Measurements from ENCODE around the gene OR5A1. TPM values are rescaled to one million over a fixed set of nuclear protein-coding genes. Genes with fewer than 3 reads are reported as not detected.

Gene OR5A1
- total and polyA plus RNA-seq, 10 donors: not detected

GRCh38 chr11:59403546-59403945 lies 32.7 kb upstream of the OR5A1 start:
- Histone ChIP-seq H3K27ac (no peak overlapping the region), H3K36me3 (no peaks in the 10 kb centered on the region), H3K4me1 (no peaks in the 10 kb centered on the region), H3K27me3 (replicated peaks in 1 of 7) (no peaks in the 10 kb centered on the region), H3K4me3 (no peak overlapping the region), H3K9me3 (peaks cover 0 to 46% (median 33%) of the 10 kb centered on the region in 8 donors)
- intact Hi-C loops (cut with DNase I; ENCODE audit: low total_unique reads): no loop called here
- TF ChIP-seq CTCF (IDR thresholded peaks at IDR 0.05 in 8 of 11, conservative IDR thresholded peaks at IDR 0.05 in 3 of 11) (no peak), POLR2AphosphoS5 (IDR thresholded peaks at IDR 0.05) (no peak), POLR2A (IDR thresholded peaks at IDR 0.05) (no peak)
- DNase-seq: no peak

GRCh38 chr11:59413646-59414045 lies 22.6 kb upstream of the OR5A1 start:
- TF ChIP-seq POLR2A (IDR thresholded peaks at IDR 0.05) (no peak), CTCF (IDR thresholded peaks at IDR 0.05 in 8 of 11, conservative IDR thresholded peaks at IDR 0.05 in 3 of 11) (no peak), POLR2AphosphoS5 (IDR thresholded peaks at IDR 0.05) (no peak)
- H3K27ac ChIP-seq: no peak overlapping the region
- H3K4me1 ChIP-seq: peaks cover 0 to 5% (median 0%) of the 10 kb centered on the region in 6 donors
- H3K36me3 ChIP-seq: no peaks in the 10 kb centered on the region
- no peak overlapping the region for H3K4me3 ChIP-seq
- 14 to 40% (median 25%) methylated on average over 2 of the region's 2 CpGs for WGBS, 5 donors
- peaks cover 0 to 6% (median 0%) of the 10 kb centered on the region in 7 donors for H3K27me3 ChIP-seq (replicated peaks in 1 of 7)
- H3K9me3 ChIP-seq: peaks cover 0 to 29% (median 18%) of the 10 kb centered on the region in 8 donors
- no peak for DNase-seq
- intact Hi-C loops (cut with DNase I; ENCODE audit: low total_unique reads): no loop called here

- H3K27me3 ChIP-seq (replicated peaks in 1 of 7): peaks cover 0 to 6% (median 0%) of the 10 kb centered on the region in 7 donors
- H3K9me3 ChIP-seq: peaks cover 0 to 14% (median 4%) of the 10 kb centered on the region in 8 donors
Observed at GRCh38 chr11:59415111-59415510, 21.2 kb upstream of the OR5A1 start.

GRCh38 chr11:59416613-59417012 lies 19.7 kb upstream of the OR5A1 start:
- TF ChIP-seq CTCF (IDR thresholded peaks at IDR 0.05 in 8 of 11, conservative IDR thresholded peaks at IDR 0.05 in 3 of 11) (no peak), POLR2AphosphoS5 (IDR thresholded peaks at IDR 0.05) (no peak), POLR2A (IDR thresholded peaks at IDR 0.05) (no peak)
- H3K4me3 ChIP-seq: no peak overlapping the region
- peaks cover 0 to 6% (median 0%) of the 10 kb centered on the region in 7 donors for H3K27me3 ChIP-seq (replicated peaks in 1 of 7)
- no peaks in the 10 kb centered on the region for H3K9me3 ChIP-seq
- no peak for DNase-seq
- H3K36me3 ChIP-seq: no peaks in the 10 kb centered on the region
- intact Hi-C loops (cut with DNase I; ENCODE audit: low total_unique reads): no loop called here
- 67 to 82% (median 71%) methylated on average over 5 of the region's 5 CpGs for WGBS, 5 donors
- H3K4me1 ChIP-seq: peaks cover 0 to 5% (median 0%) of the 10 kb centered on the region in 6 donors
- no peak overlapping the region for H3K27ac ChIP-seq

More at GRCh38 chr11:59415111-59415510, 21.2 kb upstream of the OR5A1 start:
- TF ChIP-seq CTCF (IDR thresholded peaks at IDR 0.05 in 8 of 11, conservative IDR thresholded peaks at IDR 0.05 in 3 of 11): no peak
- no peak for TF ChIP-seq POLR2AphosphoS5 (IDR thresholded peaks at IDR 0.05)
- no peak for TF ChIP-seq POLR2A (IDR thresholded peaks at IDR 0.05)
- Histone ChIP-seq H3K36me3 (no peaks in the 10 kb centered on the region), H3K4me1 (peaks cover 0 to 5% (median 0%) of the 10 kb centered on the region in 6 donors), H3K4me3 (no peak overlapping the region), H3K27ac (no peak overlapping the region)
- intact Hi-C loops (cut with DNase I; ENCODE audit: low total_unique reads): no loop called here
- DNase-seq: no peak
- WGBS, 5 donors: 68 to 91% (median 77%) methylated on average over 1 of the region's 1 CpG

Measured in spleen (tissue), 11 donors.